Measurements from ENCODE around the gene SP2. TPM values are rescaled to one million over a fixed set of nuclear protein-coding genes. Genes with fewer than 3 reads are reported as not detected.

The SP2 gene
- total RNA-seq, result 0.35 and 3.1 TPM in 2 replicates

DNA sequence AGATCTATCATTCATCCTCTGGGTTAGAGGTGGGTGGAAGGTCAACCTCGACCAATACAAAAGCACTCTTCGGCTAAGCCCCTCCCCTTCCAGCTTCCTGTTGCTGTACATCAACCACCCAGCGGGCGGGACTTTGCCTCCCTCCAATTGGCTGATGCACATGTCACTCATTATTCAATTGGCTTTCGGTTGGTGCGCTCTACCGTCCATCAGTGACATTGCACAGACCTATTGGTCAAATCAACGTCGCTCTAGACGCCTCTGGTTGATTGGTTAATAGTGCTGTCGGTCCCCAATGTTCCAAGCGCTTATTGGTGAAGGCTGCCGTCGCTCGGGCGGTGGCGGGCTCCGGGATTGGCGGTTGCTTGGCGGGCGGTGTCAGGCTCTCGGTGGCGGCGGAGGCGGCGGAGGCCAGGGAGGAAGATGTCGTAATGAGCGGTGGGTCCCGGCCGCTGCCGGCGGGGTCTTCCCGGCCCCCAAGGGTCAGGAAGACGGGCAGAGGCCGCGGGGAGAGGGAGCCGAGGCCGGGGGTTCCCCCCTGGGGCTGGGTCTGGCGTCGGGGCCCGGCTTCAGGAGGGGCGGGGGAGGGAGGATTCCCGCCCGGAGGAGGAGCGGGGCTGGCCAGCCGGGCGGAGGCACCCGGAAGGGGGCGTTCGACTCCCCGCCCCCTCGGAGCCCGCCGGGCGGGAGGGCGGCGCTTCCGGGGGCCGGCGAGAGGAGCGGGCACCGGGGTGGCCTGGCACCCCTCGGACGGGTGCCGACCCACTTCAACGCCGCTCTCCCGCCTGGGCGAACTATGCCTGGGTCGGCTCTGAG lies at the start of gene SP2:
TSS of gene SP2 (plus strand) at position 381 of the 816 bp plus-strand sequence. CDS start at position 432, 51 bp downstream.
- peak; percentile 100 for DNase-seq (ENCODE audit: low read depth)

DNA sequence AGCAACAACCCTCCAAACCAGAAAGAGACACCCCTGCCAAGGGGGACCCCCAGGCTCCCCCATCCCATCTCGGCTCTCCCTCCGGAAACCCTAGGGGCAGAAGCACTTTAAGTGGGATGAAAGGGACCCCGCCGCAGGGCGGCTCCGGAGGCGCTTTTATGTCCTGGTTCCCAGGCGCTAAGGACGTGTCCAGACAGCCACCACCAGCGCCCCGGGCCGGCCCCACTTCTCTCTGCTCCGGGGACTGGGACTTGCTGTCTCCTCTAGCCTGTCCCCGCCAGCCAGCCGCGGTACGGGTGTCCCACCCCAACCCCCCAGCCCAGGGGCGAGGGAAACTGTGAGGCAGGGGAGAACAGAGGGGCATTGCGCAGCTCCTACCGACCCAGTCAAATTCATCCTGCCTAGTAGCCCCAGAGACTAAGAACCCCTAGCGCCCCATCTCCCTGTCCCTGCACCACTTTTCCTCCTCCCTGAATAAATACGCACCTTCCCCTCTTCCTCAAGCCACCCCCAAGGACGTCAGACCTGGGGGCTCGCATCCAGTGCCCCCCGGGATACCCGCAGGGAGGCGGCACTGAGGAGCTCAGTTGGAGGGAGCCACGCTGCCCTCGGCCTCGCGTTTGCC lies 49.2 kb upstream of the SP2 start:
- no peak for DNase-seq (ENCODE audit: low read depth)

DNA sequence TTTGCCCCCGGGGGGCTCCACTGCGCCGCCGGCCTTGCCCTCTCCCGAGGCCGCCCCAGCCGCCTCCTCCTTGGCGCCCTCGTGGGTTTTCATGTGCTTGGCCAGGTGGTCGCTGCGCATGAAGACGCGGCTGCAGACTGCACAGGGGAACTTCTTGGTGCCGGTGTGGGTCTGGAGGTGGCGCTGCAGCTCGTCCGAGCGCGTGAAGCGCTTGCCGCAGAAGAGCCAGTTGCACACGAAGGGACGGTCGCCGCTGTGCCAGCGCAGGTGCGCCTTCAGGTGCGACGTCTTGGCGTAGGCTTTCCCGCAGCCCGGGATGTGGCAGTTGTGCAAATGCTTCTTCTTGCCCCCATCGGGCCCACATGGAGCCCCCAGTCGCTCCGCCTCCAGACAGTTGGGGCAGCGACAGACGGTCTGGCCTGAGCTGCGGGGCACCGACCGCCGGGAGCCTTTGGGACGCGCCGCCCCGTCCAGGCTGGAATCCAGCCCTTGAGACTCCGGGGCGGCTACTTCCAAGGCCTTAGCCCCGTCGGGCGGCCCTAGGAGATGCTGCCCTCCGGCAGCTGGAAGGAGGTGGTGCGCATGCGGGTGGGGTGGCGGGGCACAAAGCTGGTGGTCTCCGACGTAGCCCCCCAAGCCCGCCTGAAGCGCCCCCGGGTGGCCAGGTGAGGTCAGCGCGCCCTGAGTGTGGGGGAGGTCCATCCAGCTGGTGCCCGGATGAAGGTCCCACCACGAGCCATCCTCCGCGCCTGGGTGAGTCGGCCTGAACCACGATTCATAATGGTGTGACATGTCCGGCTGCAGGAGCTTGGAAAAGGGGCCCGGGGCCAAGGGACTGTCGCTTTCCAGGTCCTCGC lies 48.5 kb upstream of the SP2 start:
- DNase-seq (ENCODE audit: low read depth), result no peak

DNA sequence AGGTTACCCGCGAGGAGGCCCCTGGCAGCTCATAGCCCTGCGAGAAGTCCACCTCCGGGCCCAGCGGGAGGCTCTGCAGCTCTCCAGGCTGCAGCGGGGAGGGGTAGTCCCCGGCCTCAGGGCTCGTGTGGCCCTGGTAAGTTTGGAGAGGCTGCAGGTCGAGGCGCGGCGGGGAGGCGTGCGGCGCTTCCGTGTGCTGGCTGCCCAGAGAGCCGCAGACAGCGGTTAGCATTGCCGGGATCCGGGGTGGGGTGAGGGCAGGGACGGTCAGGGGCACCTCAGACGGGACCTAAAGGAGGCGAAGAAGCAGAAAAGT lies 47.9 kb upstream of the SP2 start:
- DNase-seq (ENCODE audit: low read depth), result no peak

DNA sequence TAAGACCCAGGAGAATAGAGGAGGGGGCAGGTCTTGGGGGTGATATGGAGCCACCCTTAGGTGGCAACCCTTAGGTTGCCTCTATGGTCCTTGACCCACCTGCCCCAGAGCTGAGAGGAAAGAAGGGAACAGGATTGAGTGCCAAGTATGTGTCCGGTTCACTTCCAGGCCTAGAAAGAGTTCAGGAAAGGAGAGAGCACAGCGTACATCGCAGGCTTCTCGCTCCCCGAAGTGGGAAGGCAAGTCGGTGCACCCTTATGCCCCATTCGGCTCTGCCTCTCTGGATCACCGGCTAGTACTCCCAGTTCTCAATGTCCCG lies 45.7 kb upstream of the SP2 start:
- no peak for DNase-seq (ENCODE audit: low read depth)

DNA sequence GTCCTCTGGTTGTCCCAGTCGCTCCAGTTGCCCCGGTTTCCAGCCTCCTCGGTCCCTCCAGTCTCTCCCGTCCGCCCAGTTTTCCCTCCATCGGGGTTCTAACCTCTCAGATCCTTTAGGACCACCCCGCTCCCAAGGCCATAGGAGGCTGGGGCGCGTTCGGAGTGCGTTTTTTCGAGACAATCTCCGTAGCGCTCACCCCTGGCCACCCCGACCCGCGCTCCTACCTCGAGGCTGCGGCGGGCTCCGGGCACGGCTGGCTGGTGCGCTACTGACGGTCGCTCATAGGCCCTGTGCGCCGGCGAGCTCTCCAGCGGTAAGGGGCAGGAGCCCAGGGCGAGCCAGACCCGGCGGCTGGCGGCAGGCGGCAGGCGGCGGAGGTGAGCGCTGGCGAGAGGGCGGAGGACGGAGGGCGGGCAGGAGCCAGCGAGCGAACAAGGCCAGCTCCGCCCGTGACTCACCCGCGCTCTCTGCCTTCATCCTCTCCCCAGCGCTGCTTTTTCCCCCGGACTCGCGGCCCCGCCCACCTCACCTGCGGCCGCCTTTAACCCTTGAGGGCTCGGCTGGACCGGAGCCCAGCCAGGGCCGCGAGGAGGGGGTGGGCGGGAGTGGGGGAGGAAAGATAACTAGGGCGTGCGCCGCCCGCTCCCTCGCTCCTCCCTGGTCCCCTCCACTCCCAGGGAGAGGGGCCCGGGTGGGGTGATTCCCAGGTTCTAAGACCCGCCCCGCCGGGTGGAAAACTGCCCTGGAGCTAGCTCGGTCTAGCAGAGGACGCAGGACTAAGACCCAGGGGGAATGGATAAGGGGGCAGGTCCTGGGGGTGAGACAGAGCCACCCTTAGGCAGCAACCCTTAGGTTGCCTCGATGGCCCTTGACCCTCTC lies 45.1 kb upstream of the SP2 start, which contains the start of gene SP6:
TSS of gene SP6 (minus strand) at position 472 of the 882 bp plus-strand sequence. CDS start 2,734 bp downstream, outside the sequence.
- DNase-seq (ENCODE audit: low read depth), result peak; percentile 57

DNA sequence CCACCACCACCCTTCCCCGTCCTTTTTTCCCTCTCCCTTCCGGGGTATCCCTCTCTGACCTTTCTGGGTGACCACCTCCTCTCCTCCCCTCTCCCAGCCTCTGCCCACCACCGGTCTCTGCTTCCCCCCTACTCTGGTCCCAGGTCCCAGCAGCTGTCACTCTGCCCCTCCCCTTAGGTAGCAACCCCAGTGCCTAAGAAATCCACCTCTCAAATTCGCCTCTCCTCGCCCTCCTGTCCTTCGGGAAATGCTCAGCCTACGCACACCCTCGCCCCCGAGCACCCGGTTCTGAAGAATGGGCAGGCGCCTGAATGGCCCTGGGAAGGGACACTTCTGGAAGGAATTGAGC lies 44.3 kb upstream of the SP2 start:
- DNase-seq (ENCODE audit: low read depth), result no peak

DNA sequence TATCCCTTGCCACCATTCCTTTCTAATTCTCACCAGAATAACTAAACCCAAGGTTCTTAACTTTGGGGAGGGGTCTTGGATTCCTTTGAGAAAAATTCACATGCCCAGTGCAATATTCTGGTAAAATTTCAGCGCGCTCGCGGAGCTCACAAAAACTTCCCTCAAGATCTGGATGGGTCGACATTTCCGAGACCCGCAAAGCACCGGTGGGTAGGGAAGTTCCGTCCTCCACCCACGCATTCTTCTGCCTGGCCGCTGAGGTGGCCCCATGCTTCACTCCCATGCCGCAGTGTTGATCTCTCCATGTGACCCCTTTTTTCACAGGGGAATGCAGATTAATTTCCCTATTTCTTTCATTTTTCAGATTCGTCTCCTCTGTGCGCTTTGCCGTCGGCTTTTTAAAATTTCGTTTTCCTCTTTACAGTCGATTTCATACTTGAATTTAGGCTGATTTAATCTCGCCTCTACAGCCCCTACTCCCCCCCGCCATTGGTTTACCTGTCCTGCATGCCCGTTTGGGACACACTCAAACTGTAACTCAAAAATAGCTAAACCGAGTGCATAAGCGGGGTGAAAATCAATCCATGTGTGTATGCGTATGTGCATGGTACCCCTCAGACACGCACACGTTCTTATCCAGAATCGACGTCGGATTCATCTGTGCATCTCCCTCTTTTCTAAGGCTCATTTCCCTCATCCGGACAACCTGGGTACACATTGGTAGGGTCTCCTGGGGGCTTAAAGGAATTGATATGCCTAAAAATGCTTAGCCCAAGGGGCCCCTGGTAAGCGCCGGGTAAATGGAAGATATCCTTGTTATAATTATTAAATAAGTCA lies 43.7 kb upstream of the SP2 start:
- DNase-seq (ENCODE audit: low read depth), result no peak

DNA sequence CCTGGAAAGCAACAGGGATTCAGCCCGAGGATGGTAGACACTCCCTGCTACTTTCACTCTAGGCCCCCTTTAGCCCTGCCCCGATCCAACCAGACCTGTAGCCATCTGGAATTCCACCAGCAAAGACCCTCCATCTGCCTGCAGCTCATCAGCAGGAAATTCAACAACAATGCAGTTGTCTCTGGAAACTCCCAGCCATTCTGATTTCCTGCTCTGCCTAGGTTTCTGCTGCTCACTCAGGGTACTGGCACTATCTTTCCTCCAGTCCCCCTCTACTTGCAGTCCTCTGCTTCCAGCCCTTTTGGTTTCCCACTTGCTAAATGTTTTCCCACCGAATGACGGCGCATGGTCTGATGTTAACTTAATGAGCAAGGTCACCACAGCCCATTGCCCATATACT lies 42.4 kb upstream of the SP2 start:
- no peak for DNase-seq (ENCODE audit: low read depth)

DNA sequence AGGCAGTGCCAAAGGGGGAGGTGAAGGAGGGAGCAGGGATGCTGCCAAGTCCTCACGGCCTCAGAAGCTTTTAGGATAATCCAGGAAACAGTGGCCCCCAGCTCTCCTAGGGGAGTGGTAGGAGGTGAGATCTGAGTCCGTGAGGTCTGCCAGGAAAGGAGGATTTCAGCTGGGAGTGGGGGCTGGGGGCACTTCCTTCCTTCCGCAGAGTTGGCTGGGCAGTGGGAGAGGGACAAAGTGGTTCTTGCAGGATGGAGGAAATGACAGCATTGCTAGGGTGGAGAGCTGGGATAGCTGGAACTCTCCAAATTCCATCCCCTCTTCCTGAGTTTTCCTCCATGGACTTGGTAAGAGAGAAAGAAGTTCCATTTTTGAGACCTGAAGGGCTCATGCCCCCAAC lies 40.3 kb upstream of the SP2 start:
- no peak for DNase-seq (ENCODE audit: low read depth)

DNA sequence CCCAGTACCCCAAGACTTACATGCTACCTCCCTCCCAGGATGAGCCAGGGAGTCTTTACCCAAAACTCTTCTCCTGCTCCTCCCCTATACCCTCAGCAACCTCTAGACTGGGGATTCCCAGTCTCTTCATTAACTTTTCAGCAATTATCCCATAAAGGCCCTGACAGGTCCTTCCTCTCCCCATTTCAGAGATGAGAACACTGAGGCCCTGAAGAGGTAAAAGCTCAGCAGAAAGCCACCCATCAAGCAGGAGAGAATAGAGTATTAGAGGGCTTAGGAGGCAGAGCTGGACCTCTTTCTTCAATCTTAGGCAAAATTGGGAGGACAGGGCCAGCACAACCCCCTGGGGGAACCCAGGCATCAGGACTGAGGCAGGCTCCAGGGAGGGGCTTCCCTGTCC lies 39.2 kb upstream of the SP2 start:
- no peak for DNase-seq (ENCODE audit: low read depth)

DNA sequence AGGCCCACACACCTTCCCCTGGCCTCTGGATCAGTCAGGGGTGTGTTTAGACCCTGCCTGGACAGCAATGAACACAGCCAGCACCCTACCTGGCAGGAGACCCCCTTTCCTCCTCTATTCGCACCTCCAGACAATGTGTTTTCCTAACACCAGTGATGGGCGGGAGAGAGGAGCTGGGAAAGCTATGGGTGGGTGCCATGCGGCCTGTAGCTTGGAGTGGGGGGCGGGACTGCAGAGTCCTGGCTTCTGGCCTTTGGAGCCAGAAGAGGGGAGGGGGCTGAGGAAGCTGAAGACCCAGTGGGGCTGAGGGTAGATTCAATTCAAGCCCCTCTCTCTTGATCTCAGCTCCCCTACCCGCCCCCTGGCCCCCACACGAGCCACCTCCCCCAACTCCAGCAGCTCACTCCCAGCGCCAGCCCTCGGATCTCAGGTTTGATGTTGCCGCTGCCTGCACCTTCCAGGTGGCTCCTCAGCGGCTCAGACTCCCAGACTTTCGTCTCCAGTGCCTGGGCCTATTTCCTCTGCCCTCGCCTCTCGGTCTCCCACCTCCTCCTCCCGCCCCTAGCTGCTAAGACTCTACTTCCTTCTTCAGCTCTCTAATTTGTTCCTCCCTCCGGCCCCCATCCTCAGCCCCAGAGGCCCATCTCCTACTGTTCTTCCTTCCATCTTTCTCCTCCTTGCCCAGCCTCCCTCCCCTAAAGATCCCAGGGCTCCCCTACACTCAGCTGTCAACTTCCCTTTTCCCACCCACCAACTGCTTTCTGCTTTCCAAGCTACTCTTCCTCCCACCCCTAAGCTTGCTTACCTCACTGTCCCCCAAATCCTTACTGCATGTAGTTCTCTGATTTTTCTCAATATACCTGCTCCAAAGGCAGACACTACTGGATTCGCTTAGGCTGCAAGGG lies 38.2 kb upstream of the SP2 start:
- DNase-seq (ENCODE audit: low read depth), result no peak

DNA sequence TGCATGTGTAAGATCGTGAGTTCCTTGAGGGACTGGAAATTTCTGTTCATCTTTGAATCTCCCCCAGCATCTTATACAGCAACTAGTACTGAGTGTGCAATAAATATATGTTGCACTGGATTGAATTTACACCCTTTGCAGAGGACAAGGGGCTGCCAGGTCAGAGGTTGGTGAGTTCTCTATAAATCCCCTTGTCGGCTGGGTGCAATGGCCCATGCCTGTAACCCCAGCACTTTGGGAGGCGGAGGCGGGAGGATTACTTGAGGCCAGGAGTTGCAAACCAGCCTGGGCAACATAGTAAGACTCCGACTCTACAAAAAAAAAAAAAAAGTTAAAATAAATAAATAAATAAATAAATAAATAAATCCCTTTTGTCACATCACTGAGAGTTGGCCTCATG lies 35.6 kb upstream of the SP2 start:
- DNase-seq (ENCODE audit: low read depth), result no peak

DNA sequence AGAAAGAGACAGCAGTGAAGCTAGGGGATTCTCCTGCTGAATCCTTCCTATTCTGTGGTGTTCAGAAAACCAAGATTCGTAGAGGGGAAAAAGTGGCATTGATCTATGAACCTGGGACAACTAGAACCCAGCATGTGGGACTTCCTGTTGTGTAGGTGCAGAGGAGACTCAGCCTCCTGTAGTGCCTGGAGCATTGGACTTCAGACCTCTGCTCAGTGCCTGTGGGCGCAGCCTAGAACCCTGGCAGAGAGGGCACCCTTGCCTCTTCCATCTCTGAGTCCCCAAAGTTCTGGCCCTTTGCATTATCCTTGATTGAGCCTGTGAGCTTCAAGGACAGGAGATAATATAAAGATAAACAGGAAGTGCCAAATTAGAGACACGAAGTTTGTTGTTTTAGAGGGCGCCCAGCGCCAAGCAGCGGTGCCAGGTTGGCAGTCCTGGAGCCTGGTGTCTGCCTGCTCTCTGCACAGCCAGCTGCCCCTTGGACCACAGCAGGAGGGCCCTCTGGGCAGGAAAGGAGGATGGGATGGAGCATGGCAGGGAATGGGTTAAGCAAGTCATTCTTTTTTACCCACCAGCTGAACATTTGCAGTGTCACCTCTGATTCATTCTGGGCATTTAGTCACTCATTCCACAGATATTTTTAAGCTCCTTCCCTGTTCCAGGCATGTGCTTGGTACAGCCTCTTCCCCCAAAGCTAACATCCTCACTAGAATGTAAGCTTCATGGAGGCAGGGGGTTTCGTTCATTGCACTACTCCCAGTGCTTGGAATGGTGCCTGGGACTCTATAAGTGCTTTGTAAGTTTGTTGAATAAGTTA lies 33.2 kb upstream of the SP2 start:
- peak; percentile 87 for DNase-seq (ENCODE audit: low read depth)

DNA sequence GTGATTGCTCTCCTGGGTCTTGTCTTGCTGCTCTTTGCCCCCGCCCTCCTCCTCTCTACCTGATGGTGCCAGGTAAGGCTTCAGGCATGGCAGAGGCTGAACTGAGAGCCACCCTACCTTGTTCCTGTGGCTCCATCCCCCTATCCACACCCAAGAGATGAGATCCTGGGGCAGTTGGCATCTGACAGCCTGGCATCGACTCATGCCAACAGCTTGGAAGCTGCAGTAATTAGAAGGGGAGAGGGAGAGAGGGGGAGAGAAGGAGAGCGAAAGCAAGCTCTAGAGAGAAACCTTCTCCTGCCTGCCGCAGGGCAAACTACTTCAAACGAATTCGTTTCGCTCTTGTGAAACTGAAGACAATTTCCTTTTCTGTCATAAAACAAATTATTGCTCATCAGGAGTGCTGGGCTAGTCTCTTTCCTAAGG lies 31.2 kb upstream of the SP2 start:
- DNase-seq (ENCODE audit: low read depth), result peak; percentile 59

DNA sequence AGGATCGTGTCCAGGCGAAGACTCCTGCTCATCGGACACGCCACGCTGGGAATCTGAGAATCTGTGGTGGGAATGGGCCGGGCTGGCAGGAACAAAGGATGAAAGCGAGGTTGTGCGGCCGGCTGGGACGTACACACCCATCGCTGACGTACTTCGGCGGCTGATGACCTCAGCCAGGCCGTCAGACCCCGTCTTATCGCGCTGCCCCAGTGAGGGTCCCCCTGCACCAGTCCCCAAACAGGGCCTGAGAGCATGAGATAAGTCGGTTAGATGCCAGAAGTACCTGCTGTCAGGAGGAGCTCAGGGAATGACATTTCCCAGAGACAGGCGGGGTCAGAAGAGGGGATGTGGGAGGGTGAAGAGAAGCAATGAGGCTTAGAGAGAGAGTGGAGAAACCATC lies 29.1 kb upstream of the SP2 start:
- DNase-seq (ENCODE audit: low read depth), result no peak

DNA sequence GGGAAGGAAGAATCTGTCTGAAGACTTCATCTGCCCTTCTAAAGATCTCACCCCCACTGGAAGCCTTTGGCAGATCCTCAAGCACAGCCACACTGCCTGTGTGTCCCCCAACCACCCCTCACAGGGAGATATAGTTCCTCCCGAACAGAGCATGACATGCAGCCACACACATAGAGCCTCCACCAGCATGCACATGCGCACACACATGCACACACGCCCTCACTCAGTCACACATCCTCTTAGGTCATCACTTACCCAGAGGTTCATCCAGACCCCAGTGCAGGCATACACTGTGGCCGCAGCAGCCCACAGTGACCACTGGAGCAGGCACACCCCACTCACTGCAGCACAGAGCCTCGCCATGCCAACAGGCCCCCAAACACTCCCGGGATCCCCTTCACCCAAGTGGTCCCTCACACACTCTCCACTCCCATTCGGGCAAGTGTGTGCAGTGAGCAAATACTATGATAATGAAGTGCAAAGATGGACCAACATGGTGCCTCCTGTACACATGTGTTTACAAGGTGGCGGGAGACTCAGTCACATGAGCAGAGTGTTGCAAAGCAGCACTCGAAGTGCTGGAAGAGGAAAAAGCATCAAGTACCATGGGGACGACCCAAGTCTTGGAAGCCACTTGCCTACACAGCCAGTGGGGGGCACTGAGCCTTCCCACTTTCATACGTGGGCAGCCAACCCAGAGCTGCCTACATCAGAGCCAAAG lies 28.1 kb upstream of the SP2 start:
- DNase-seq (ENCODE audit: low read depth), result no peak

DNA sequence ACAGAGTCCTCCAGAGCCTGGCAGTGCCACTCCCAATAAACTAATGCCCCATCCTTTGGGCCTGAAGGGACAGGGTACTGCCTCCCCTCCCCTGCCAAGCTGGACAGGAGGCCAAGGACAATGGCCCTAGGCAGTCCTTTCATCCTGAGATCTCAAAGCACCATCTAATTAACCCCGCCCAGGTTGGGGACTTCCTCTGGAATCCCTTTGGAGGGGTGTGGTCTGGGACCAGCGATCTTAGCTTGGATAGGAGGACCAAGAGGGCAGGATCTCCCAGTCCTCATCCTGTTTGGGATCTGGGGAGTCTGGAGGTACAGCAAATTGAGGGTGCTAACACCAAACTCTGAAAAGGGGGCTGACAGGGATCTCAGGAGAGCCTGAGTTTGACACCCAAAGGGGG lies 26.9 kb upstream of the SP2 start:
- DNase-seq (ENCODE audit: low read depth), result no peak

Measured in renal cortical epithelial cell (primary cell).